Measurements from ENCODE around the gene TCP11L2. TPM values are rescaled to one million over a fixed set of nuclear protein-coding genes. Genes with fewer than 3 reads are reported as not detected.
A peak's percentile ranks its signal among the peaks of the same experiment; 100 is the strongest.

The TCP11L2 gene
- total and polyA plus RNA-seq, 2 of the 13 experiments (the other 11 are each of a cell fraction or from before 2014, with no cell fraction given) = 4.6 to 24.1 TPM

DNA sequence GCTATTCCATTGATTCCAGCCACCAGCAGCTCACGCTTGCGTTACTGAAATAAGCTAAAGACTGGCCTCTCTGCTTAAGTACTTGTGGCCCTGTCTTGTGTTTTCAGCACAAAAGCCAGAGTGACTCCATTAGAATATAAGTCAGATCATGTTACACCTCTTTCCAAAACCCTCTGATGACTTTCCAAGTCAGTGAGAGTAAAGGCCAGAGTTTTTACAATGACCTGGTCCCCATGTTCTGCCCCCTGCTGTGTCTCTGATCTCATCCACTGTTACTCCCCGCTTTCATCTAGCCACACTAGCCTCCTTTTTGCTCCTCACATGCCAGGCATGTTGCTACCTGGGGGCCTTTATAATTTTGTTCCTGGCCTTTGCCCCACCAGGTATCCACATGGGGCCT lies 47.8 kb upstream of the TCP11L2 start (continued):
- TF ChIP-seq ARID4A (CRISPR knock-in tag; IDR thresholded peaks at IDR 0.05; ENCODE audit: borderline replicate concordance) (no peak), HMG20A (CRISPR knock-in tag; IDR thresholded peaks at IDR 0.05; ENCODE audit: borderline replicate concordance) (no peak), ZNF276 (CRISPR knock-in tag; IDR thresholded peaks at IDR 0.05; ENCODE audit: low read depth) (no peak), CEBPB (IDR thresholded peaks at IDR 0.05; ENCODE audit: borderline replicate concordance, low read depth, low read length) (no peak)
- TF ChIP-seq, protein P1, sequence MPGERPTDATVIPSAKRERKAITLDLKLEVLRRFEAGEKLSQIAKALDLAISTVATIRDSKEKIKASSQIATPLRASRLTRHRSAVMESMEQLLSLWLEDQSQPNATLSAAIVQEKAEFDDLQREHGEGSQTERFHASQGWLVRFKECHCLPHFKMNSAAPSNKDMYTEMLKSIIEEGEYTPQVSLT (CRISPR knock-in tag; IDR thresholded peaks at IDR 0.05; ENCODE audit: borderline replicate concordance, low read depth) = no peak

GRCh38 chr12:106255493-106255892 lies 47.0 kb upstream of the TCP11L2 start:
- H3K27me3 ChIP-seq (ENCODE audit: control insufficient read depth in 1 of 2, insufficient read depth in 2 of 2, low read length in 2 of 2) = 0 out of 5 replicates have a peak, but pooled peaks cover 0 to 3% of the 10 kb centered on the region in 2 experiments
- no peak overlapping the region for H2AFZ ChIP-seq (ENCODE audit: low read length)
- ChIA-PET POLR2A (no interaction called here), CTCF (ENCODE audit: low intra/inter-chr PET ratio, low total read pairs) (no interaction called here)
- TF ChIP-seq ZFP62 (CRISPR knock-in tag; IDR thresholded peaks at IDR 0.05) (no peak), NR2F1 (CRISPR knock-in tag; IDR thresholded peaks at IDR 0.05) (no peak), TBX3 (IDR thresholded peaks at IDR 0.05; ENCODE audit: borderline replicate concordance) (0 out of 2 replicates have a peak, but pooled peaks have one; percentile 18), CREB1 (IDR thresholded peaks at IDR 0.05) (peak; percentile 71; the same call in 1 of the 2 replicates), CREB1 (CRISPR knock-in tag; IDR thresholded peaks at IDR 0.05) (no peak), ERF (CRISPR knock-in tag; IDR thresholded peaks at IDR 0.05) (no peak), ZBTB3 (CRISPR knock-in tag; IDR thresholded peaks at IDR 0.05; ENCODE audit: borderline replicate concordance, low read depth) (no peak), ONECUT2 (CRISPR knock-in tag; IDR thresholded peaks at IDR 0.05) (no peak)
- TF ChIP-seq, protein P2, sequence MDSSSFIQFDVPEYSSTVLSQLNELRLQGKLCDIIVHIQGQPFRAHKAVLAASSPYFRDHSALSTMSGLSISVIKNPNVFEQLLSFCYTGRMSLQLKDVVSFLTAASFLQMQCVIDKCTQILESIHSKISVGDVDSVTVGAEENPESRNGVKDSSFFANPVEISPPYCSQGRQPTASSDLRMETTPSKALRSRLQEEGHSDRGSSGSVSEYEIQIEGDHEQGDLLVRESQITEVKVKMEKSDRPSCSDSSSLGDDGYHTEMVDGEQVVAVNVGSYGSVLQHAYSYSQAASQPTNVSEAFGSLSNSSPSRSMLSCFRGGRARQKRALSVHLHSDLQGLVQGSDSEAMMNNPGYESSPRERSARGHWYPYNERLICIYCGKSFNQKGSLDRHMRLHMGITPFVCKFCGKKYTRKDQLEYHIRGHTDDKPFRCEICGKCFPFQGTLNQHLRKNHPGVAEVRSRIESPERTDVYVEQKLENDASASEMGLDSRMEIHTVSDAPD (CRISPR knock-in tag; IDR thresholded peaks at IDR 0.05) = no peak
- no peaks in the 10 kb centered on the region for H3K36me3 ChIP-seq (replicated peaks in 1 of 2; ENCODE audit: control insufficient read depth in 1 of 2, insufficient read depth in 2 of 2, low read length in 2 of 2)
- in situ Hi-C loops (cut with HindIII; ENCODE audit: extremely low pct_ligation_motif_present, low pct_unique_long_range_greater_than_20kb) = no loop called here
- H3K4me2 ChIP-seq (ENCODE audit: low read depth, low read length) = no peak overlapping the region
- WGBS (ENCODE audit: low lambda C conversion rate) = 13% methylated on average over 3 of the region's 3 CpGs
- peaks cover 8% of the 10 kb centered on the region; the same call in 1 of the 2 replicates for H3K4me1 ChIP-seq (ENCODE audit: insufficient read depth, low read length)
- H3K4me3 ChIP-seq (replicated peaks in 1 of 3; ENCODE audit: insufficient read depth in 1 of 3, low read depth in 2 of 3, low read length in 3 of 3) = no peak overlapping the region
- DNase-seq (ENCODE audit: low spot score) (no peak), FAIRE-seq (no peak), ATAC-seq (no peak)
- H4K20me1 ChIP-seq (ENCODE audit: insufficient read depth, low read length) = no peaks in the 10 kb centered on the region
- intact Hi-C loops (cut with micrococcal nuclease; ENCODE audit: unreplicated experiment) = no loop called here
- no TSS peak for BruUV-seq (replicated peaks)
- H3K79me2 ChIP-seq (ENCODE audit: insufficient read depth, low read length) = no peaks in the 10 kb centered on the region
- H3K9ac ChIP-seq (ENCODE audit: insufficient read depth, low read depth, low read length) = no peak overlapping the region
- H3K9me3 ChIP-seq (ENCODE audit: low read length) = no peaks in the 10 kb centered on the region
- H3K27ac ChIP-seq (ENCODE audit: extremely low read length, insufficient read depth, low read length) = no peak overlapping the region
